Measurements from ENCODE around the gene LRRC19. TPM values are rescaled to one million over a fixed set of nuclear protein-coding genes. Genes with fewer than 3 reads are reported as not detected.

The LRRC19 gene
- polyA plus RNA-seq, 4 donors, result 8.3 to 121 (median 13.2) TPM

GRCh38 chr9:26955222-26955903, 50.1 kb downstream of the LRRC19 start:
- peak; percentile 24 to 28 for DNase-seq
- Histone ChIP-seq H3K27me3 (ENCODE audit: control insufficient read depth in 3 of 3, insufficient read depth in 3 of 3, low read length in 3 of 3) (no peaks in the 10 kb centered on the region), H3K9me3 (ENCODE audit: control insufficient read depth in 2 of 2, insufficient read depth in 1 of 2, low read depth in 1 of 2, low read length in 1 of 2) (no peaks in the 10 kb centered on the region), H3K27ac (ENCODE audit: low read depth in 1 of 3, low read length in 2 of 3) (peak overlapping the region; percentile 37 to 96 (median 67)), H3K36me3 (ENCODE audit: control insufficient read depth in 3 of 3, insufficient read depth in 2 of 3, low read depth in 1 of 3, low read length in 3 of 3) (no peaks in the 10 kb centered on the region), H3K4me1 (ENCODE audit: control insufficient read depth in 3 of 3, insufficient read depth in 2 of 3, low read depth in 1 of 3, low read length in 2 of 3) (peaks cover 0 to 11% (median 0%) of the 10 kb centered on the region in 3 donors), H3K4me3 (ENCODE audit: low read depth in 1 of 3, low read length in 3 of 3) (peak overlapping the region in 2 of 3 donors; percentile 50 to 56)
- peak; percentile 15 for FAIRE-seq
- WGBS, 3 donors, result 10 to 36% (median 15%) methylated on average over 4 of the region's 4 CpGs

- 51 to 74% (median 57%) methylated on average over 3 of the region's 3 CpGs for WGBS, 3 donors
- no peak for FAIRE-seq
- Histone ChIP-seq H3K27me3 (ENCODE audit: control insufficient read depth in 3 of 3, insufficient read depth in 3 of 3, low read length in 3 of 3) (no peaks in the 10 kb centered on the region), H3K4me3 (ENCODE audit: low read depth in 1 of 3, low read length in 3 of 3) (no peak overlapping the region), H3K36me3 (ENCODE audit: control insufficient read depth in 3 of 3, insufficient read depth in 2 of 3, low read depth in 1 of 3, low read length in 3 of 3) (no peaks in the 10 kb centered on the region), H3K27ac (ENCODE audit: low read depth in 1 of 3, low read length in 2 of 3) (peak overlapping the region in 1 of 3 donors; percentile 68), H3K9me3 (ENCODE audit: control insufficient read depth in 2 of 2, insufficient read depth in 1 of 2, low read depth in 1 of 2, low read length in 1 of 2) (no peaks in the 10 kb centered on the region), H3K4me1 (ENCODE audit: control insufficient read depth in 3 of 3, insufficient read depth in 2 of 3, low read depth in 1 of 3, low read length in 2 of 3) (peaks cover 0 to 11% (median 0%) of the 10 kb centered on the region in 3 donors)
- DNase-seq, result no peak
Observed at GRCh38 chr9:26954050-26954508, 51.4 kb downstream of the LRRC19 start.

GRCh38 chr9:26951794-26952193, 53.7 kb downstream of the LRRC19 start:
- DNase-seq (no peak), FAIRE-seq (no peak)
- no peaks in the 10 kb centered on the region for H3K36me3 ChIP-seq (ENCODE audit: control insufficient read depth in 3 of 3, insufficient read depth in 2 of 3, low read depth in 1 of 3, low read length in 3 of 3)
- no peaks in the 10 kb centered on the region for H3K9me3 ChIP-seq (ENCODE audit: control insufficient read depth in 2 of 2, insufficient read depth in 1 of 2, low read depth in 1 of 2, low read length in 1 of 2)
- no peak overlapping the region for H3K27ac ChIP-seq (ENCODE audit: low read depth in 1 of 3, low read length in 2 of 3)
- H3K27me3 ChIP-seq (ENCODE audit: control insufficient read depth in 3 of 3, insufficient read depth in 3 of 3, low read length in 3 of 3), result no peaks in the 10 kb centered on the region
- 85 to 90% (median 89%) methylated on average over 3 of the region's 3 CpGs for WGBS, 3 donors
- peaks cover 0 to 11% (median 3%) of the 10 kb centered on the region in 3 donors for H3K4me1 ChIP-seq (ENCODE audit: control insufficient read depth in 3 of 3, insufficient read depth in 2 of 3, low read depth in 1 of 3, low read length in 2 of 3)
- H3K4me3 ChIP-seq (ENCODE audit: low read depth in 1 of 3, low read length in 3 of 3), result no peak overlapping the region

- Histone ChIP-seq H3K27ac (ENCODE audit: low read depth in 1 of 3, low read length in 2 of 3) (no peak overlapping the region), H3K4me1 (ENCODE audit: control insufficient read depth in 3 of 3, insufficient read depth in 2 of 3, low read depth in 1 of 3, low read length in 2 of 3) (peaks cover 1 to 16% (median 9%) of the 10 kb centered on the region in 3 donors), H3K27me3 (ENCODE audit: control insufficient read depth in 3 of 3, insufficient read depth in 3 of 3, low read length in 3 of 3) (no peaks in the 10 kb centered on the region), H3K9me3 (ENCODE audit: control insufficient read depth in 2 of 2, insufficient read depth in 1 of 2, low read depth in 1 of 2, low read length in 1 of 2) (no peaks in the 10 kb centered on the region), H3K4me3 (ENCODE audit: low read depth in 1 of 3, low read length in 3 of 3) (no peak overlapping the region), H3K36me3 (ENCODE audit: control insufficient read depth in 3 of 3, insufficient read depth in 2 of 3, low read depth in 1 of 3, low read length in 3 of 3) (no peaks in the 10 kb centered on the region)
- WGBS, 3 donors, result 90 to 98% (median 91%) methylated on average over 1 of the region's 1 CpG
- FAIRE-seq (no peak), DNase-seq (no peak)
Observed at GRCh38 chr9:26950521-26950920, 55.0 kb downstream of the LRRC19 start.

GRCh38 chr9:26949637-26950069, 55.8 kb downstream of the LRRC19 start:
- 31 to 59% (median 46%) methylated on average over 6 of the region's 6 CpGs for WGBS, 3 donors
- DNase-seq (peak in 1 of 2 donors; percentile 16), FAIRE-seq (no peak)
- Histone ChIP-seq H3K4me1 (ENCODE audit: control insufficient read depth in 3 of 3, insufficient read depth in 2 of 3, low read depth in 1 of 3, low read length in 2 of 3) (peaks cover 1 to 12% (median 12%) of the 10 kb centered on the region in 3 donors), H3K36me3 (ENCODE audit: control insufficient read depth in 3 of 3, insufficient read depth in 2 of 3, low read depth in 1 of 3, low read length in 3 of 3) (no peaks in the 10 kb centered on the region), H3K27me3 (ENCODE audit: control insufficient read depth in 3 of 3, insufficient read depth in 3 of 3, low read length in 3 of 3) (no peaks in the 10 kb centered on the region), H3K4me3 (ENCODE audit: low read depth in 1 of 3, low read length in 3 of 3) (no peak overlapping the region), H3K9me3 (ENCODE audit: control insufficient read depth in 2 of 2, insufficient read depth in 1 of 2, low read depth in 1 of 2, low read length in 1 of 2) (no peaks in the 10 kb centered on the region), H3K27ac (ENCODE audit: low read depth in 1 of 3, low read length in 2 of 3) (no peak overlapping the region)

GRCh38 chr9:26947736-26948135, 57.7 kb downstream of the LRRC19 start:
- peak overlapping the region in 2 of 3 donors; percentile 91 to 94 for H3K4me3 ChIP-seq (ENCODE audit: low read depth in 1 of 3, low read length in 3 of 3)
- peak overlapping the region in 1 of 3 donors; percentile 98 for H3K27ac ChIP-seq (ENCODE audit: low read depth in 1 of 3, low read length in 2 of 3)
- H3K9me3 ChIP-seq (ENCODE audit: control insufficient read depth in 2 of 2, insufficient read depth in 1 of 2, low read depth in 1 of 2, low read length in 1 of 2), result no peaks in the 10 kb centered on the region
- no peak for FAIRE-seq
- peaks cover 0 to 2% (median 0%) of the 10 kb centered on the region in 3 donors for H3K36me3 ChIP-seq (ENCODE audit: control insufficient read depth in 3 of 3, insufficient read depth in 2 of 3, low read depth in 1 of 3, low read length in 3 of 3)
- DNase-seq, result no peak
- H3K27me3 ChIP-seq (ENCODE audit: control insufficient read depth in 3 of 3, insufficient read depth in 3 of 3, low read length in 3 of 3), result no peaks in the 10 kb centered on the region
- WGBS, 3 donors, result 0 to 1% (median 1%) methylated on average over 9 of the region's 9 CpGs
- peaks cover 1 to 20% (median 12%) of the 10 kb centered on the region in 3 donors for H3K4me1 ChIP-seq (ENCODE audit: control insufficient read depth in 3 of 3, insufficient read depth in 2 of 3, low read depth in 1 of 3, low read length in 2 of 3)

- FAIRE-seq, result no peak
- peak; percentile 93 to 96 for DNase-seq
- Histone ChIP-seq H3K27me3 (ENCODE audit: control insufficient read depth in 3 of 3, insufficient read depth in 3 of 3, low read length in 3 of 3) (no peaks in the 10 kb centered on the region), H3K36me3 (ENCODE audit: control insufficient read depth in 3 of 3, insufficient read depth in 2 of 3, low read depth in 1 of 3, low read length in 3 of 3) (peaks cover 0 to 2% (median 0%) of the 10 kb centered on the region in 3 donors), H3K4me1 (ENCODE audit: control insufficient read depth in 3 of 3, insufficient read depth in 2 of 3, low read depth in 1 of 3, low read length in 2 of 3) (peaks cover 1 to 20% (median 12%) of the 10 kb centered on the region in 3 donors), H3K4me3 (ENCODE audit: low read depth in 1 of 3, low read length in 3 of 3) (peak within 1 kb of the TSS; percentile 83 to 94 (median 91)), H3K27ac (ENCODE audit: low read depth in 1 of 3, low read length in 2 of 3) (peak within 1 kb of the TSS; percentile 95 to 100 (median 98)), H3K9me3 (ENCODE audit: control insufficient read depth in 2 of 2, insufficient read depth in 1 of 2, low read depth in 1 of 2, low read length in 1 of 2) (no peaks in the 10 kb centered on the region)
- WGBS, 3 donors, result 0 to 1% (median 0%) methylated on average over 66 to 76 of the region's 76 CpGs
Observed at GRCh38 chr9:26946753-26947727, 58.4 kb downstream of the LRRC19 start, which contains the start of gene PLAA. Gene PLAA (minus strand): TSS chr9:26947242. CDS start chr9:26947045, 197 bp downstream.

GRCh38 chr9:26945591-26945990, 59.9 kb downstream of the LRRC19 start:
- H3K36me3 ChIP-seq (ENCODE audit: control insufficient read depth in 3 of 3, insufficient read depth in 2 of 3, low read depth in 1 of 3, low read length in 3 of 3), result peaks cover 0 to 2% (median 0%) of the 10 kb centered on the region in 3 donors
- peak in 1 of 2 donors; percentile 6 for DNase-seq
- H3K27me3 ChIP-seq (ENCODE audit: control insufficient read depth in 3 of 3, insufficient read depth in 3 of 3, low read length in 3 of 3), result no peaks in the 10 kb centered on the region
- H3K4me3 ChIP-seq (ENCODE audit: low read depth in 1 of 3, low read length in 3 of 3), result peak overlapping the region in 2 of 3 donors; percentile 91 to 94
- no peak for FAIRE-seq
- H3K4me1 ChIP-seq (ENCODE audit: control insufficient read depth in 3 of 3, insufficient read depth in 2 of 3, low read depth in 1 of 3, low read length in 2 of 3), result peaks cover 1 to 27% (median 12%) of the 10 kb centered on the region in 3 donors
- 17 to 30% (median 24%) methylated on average over 2 of the region's 2 CpGs for WGBS, 3 donors
- H3K27ac ChIP-seq (ENCODE audit: low read depth in 1 of 3, low read length in 2 of 3), result no peak overlapping the region
- H3K9me3 ChIP-seq (ENCODE audit: control insufficient read depth in 2 of 2, insufficient read depth in 1 of 2, low read depth in 1 of 2, low read length in 1 of 2), result no peaks in the 10 kb centered on the region

Data from small intestine (tissue), 7 donors.